ENCODE results near the gene PDE4C.

PDE4C gene

GRCh38 chr19:18253716-18254115 is 27.5 kb upstream of the PDE4C start:
- no peak for FAIRE-seq

- FAIRE-seq: no peak
Measured at GRCh38 chr19:18253130-18253529, 26.9 kb upstream of the PDE4C start.

DNA sequence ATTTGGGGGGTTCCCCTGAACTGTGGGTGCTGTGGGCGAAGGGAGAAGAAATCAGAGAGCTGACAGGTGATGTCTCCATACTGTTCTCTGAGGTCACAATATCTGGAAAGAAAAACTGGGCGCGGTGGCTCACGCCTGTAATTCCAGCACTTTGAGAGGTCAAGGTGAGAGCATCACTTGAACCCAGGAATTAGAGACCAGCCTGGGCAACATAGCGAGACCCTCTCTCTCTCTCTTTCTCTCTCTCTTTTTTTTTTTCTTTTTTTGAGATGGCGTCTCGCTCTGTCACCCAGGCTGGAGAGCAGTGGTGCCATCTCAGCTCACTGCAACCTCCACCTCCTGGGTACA is 26.1 kb upstream of the PDE4C start:
- no peak for FAIRE-seq

DNA sequence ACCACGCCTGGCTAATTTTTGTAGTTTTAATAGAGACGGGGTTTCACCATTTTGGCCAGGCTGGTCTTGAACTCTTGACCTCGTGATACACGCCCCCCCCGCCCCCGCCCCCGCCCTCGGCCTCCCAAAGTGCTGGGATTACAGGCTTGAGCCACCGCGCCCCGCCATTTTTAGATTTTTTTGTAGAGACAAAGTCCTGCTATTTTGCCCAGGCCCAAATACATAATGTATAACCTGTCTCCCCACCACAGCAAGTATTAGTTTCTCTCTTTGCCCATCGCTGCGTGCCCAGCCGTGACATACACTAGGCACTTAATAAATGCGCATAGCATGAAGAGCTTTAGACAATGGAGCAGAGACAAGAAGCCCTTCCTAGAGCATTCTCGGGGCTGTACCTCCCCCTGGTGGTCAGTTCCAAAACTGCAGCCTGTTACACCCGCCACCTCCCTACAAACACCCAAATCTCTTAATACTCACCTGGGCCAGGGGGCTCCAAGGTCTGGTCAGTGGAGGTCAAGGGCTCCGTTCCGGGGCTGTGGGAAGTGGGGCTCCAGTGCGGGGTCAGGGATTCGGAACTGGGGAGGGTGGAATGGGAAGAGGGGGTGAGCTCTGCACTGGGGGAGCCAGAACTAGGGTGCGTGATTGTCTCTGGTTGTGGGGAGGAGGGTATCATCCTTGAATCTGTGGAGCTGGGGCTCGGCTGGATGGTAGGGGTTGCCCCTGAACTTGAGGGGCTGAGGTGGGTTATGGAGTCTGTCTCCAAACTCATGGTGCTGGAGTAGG is 25.5 kb upstream of the PDE4C start:
- no peak for FAIRE-seq

DNA sequence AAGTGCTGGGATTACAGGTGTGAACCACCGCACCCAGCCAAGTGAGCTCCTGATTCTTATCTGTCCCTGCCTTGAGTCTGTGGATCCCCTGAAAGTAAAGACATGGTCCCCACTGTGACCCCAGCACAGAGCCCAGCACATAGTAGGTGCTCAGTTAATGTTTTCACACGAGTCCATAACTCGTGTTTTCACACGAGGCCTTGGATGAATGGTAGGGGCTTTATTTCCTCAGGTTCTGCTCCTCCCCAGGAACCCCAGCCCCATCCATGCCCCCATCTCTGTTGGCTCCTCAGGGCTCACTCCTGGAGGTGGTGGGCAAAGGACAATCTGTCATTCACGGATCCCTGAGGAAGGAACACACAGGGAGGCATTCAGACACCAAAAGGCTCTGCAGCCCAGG is 23.6 kb upstream of the PDE4C start:
- FAIRE-seq: no peak

- FAIRE-seq: no peak
Measured at GRCh38 chr19:18245297-18245696, 19.1 kb upstream of the PDE4C start.

- FAIRE-seq: no peak
Measured at GRCh38 chr19:18239303-18239702, 13.1 kb upstream of the PDE4C start.

GRCh38 chr19:18234194-18234593 is 8.0 kb upstream of the PDE4C start:
- FAIRE-seq: no peak

DNA sequence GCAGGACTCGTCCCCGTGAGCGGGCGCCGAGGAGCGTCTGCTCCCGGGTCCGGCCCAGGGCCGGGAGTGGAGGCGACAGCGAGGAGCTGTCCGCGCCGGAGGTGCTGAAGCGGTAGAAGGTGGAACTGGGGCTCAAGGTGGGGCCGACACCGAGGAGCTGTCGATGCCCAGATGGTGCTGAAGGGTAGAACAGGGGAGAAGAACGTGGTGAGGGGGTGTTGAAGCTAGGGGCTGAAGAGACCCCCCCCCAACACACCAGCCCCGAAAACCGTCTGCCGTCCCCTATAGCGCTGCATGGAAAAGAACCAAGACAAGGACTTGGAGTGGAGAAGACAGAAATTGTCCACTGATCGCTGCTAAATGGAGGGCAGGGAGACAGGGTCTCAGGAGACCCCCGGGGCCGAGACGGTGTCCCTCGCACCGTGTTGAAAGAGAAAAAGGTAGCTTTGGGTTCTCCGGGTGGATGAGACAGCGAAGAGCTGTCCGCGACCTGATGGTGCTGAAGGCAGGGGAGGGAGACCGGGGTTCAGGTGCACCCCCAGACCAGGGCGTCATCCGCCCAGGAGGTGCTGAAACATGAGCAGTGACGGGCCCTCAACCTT is 7.1 kb upstream of the PDE4C start:
- no peak for FAIRE-seq

DNA sequence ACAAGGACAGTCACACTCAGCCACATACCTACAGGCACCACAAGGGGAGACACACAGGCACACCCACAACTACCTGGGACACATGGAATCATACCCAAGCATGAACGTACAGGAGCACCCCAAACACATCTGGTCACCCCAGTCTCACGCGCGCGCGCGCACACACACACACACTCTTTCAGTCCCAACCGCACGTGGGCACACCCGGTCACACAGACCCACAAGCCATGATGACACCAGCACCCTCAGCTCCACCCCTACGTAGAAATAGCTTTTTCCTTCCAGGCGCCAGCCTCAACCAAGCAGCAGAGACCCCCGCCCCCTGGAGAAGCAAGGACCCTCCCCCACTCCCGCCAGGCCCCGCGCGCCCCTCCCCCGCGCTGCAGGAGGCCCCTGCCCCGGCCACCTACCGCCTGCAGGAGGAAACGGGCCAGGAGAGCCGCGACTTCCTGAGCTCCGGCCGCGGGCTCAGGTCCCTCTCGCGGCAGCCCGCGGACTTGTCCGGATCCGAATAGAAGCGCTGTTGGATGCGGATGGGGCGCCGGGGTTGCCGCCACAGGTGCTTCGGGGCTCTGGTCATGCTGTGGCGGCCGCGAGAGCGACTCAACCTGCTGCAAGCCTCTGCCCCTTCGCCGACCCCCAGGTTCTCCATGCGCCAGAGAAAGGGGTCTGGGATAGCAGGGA is 6.4 kb upstream of the PDE4C start:
- FAIRE-seq: no peak

GRCh38 chr19:18231775-18232174 is 5.5 kb upstream of the PDE4C start:
- no peak for FAIRE-seq

DNA sequence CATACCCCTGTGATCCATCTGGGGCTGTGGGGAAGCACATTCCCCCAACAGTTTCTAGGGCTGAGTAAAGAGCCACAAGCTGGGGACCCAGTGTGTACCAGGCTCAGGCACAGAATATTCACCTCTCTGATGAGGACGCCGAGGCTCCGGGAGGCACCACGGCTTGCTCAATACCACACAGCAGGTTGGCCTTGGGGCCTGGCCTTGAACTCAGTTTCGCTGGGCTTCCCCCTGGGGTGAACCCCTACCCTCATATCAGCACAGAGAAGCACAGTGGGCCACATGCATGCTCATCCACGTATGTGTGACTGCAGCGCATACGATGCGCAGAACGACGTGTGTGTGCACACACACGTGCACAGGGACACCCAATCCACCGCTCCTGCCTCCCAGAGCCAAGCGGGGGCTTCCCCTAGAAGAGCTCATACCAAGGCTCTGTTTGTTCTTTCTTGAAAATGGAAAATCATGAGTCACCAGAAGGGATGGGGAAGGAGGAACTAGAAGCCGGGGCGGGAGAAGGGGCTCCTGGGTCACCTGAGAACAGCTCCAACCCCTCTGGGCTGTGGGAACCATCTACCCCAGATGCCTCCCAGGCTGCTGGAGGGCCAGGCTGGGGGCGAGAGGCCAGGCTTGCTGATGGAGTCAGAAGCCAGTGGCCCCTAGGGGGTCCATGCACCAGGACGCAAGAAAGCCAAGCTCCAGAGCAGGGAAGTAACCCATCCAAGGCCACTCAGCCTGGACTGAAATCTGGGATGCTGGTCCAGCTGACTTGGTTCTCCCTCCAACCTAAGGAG is 4.9 kb upstream of the PDE4C start:
- no peak for FAIRE-seq

DNA sequence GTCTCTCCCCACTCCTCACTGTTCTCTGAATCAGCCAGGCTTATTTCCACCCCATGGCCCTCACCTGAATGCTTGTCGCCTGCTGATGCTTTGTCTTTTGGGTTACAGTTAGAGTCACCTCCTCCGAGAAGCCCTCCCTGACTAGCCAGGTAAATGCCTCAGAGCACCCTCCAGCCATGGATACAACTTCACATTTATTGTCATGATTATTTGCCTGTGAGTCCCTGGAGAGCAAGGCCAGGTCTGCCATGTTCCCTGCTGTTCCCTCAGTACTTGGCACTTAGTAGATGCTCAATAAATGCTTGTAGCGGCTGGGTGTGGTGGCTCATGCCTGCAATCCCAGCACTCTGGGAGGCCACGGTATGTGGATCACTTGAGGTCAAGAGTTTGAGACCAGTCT is 3.7 kb upstream of the PDE4C start:
- no peak for FAIRE-seq

DNA sequence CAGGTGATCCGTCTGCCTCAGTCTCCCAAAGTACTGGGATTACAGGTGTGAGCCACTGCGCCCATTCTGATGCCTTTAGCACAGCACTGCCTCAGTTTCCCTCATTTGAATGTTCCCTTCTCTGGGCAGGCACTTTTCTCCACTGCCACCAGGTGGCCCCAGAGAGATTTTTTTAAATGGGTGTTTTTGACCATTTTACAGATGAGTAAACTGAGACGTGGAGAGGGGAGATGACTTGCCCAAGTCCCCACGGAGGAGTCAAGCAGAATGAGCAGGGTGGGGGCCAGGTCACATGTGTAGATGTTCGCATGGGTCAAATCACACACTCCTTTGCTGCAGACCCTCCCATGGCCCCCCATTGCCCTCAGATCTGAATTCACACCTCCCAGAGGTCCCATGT is 3.2 kb upstream of the PDE4C start:
- FAIRE-seq: no peak

DNA sequence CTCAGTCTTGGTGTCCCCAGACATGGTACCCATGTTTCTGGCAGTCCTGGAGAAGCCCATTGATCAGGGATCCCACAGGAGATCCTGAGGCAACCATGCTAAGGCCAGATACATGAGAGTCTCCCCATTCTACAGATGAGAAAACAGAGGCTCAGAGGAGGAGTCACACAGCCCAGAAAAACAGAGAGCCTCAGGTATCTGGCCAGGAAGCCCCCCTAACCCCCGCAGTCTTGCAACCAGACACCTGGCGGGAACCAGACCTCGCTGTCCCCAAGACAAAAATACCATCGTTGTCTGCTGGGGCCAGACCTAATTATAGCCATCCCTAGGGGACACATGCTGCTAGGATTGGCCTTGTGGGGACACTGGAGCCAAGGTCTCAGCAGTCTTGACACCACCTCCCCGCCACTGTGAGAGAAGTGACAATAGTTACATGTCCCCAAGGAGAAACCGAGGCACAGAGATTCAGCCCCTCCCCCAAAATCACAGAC is 1.6 kb upstream of the PDE4C start:
- no peak for FAIRE-seq

DNA sequence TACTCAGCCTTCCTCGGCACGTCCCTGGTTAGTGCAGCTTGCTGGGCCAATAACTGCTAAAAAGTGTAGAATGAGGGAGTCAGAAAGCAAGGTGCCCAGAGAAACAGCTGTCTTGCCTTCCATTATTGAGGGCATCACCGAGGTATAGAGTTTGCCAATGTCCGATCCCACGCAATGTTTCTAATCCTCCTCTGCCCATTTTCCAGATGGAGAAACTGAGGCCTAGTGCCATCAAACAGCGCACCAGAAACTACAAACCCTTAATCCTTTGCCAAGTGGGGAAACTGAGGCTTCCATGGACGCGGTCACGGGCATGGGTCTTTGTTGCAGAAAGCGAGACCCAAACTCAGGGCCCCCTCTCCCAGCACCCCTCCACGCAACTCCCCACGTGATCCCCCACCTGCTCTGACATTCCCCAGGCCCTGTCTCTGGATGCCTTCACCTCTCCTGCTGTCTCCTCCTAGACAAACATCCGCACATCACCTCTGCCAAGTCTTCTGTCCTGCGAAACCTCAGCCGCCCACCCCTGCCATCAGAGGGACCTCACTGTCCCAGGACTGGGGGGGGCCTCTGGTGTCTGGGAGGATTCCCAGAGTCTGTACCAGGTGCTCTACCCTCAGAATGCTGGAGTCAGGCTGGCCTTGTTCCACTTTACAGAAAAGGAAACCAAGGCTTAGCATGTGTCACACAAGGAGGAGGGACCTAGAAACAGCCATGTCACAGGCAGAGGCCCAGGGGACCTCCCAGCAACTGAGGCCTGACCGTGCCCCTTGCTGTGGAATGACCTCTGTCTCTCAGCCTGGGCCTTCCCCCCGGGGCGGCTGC is 930 bp upstream of the PDE4C start:
- FAIRE-seq: no peak

- FAIRE-seq: no peak
Measured at GRCh38 chr19:18225355-18225701, 910 bp downstream of the PDE4C start.

DNA sequence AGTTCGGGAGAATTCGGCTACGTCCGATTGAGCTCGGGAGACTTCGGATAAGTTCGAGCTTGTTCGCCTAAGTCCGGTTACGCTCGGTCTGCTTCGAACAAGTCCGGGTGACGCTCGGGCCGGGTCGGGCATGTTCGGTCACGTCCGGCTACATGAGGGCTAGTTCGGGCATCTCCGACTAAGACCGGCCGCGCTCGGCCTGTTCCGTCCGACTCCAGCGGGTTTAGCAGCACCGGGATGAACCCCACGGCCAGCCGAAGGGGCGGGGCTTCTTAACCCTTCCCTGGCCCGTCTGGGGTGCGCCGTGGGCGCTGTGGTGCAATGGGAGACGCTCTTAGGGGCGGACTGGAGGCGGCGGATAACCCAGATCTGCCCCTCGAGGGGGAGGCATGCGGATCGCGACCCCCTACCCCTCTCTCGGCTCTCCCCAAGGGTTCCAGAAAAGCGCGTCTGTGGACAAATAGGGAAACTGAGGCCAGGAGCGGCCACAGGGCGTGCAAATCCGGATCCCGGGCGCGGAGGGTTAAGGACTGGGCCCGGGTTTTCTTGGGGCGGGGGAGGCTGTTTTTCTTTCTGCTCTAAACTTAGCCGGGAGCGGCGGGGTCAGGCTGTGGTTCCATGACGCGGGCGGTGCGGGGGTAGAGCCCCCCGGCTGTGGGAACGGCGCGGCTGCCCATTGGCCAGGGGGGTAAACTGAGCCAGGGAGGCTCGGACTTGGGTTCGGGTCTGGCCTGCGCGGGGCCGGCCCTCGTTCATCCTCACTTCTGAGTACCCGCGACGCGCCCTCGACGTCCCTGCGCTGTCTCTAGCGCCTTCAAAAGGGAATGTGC is 1.5 kb downstream of the PDE4C start:
- FAIRE-seq: peak; percentile 98

DNA sequence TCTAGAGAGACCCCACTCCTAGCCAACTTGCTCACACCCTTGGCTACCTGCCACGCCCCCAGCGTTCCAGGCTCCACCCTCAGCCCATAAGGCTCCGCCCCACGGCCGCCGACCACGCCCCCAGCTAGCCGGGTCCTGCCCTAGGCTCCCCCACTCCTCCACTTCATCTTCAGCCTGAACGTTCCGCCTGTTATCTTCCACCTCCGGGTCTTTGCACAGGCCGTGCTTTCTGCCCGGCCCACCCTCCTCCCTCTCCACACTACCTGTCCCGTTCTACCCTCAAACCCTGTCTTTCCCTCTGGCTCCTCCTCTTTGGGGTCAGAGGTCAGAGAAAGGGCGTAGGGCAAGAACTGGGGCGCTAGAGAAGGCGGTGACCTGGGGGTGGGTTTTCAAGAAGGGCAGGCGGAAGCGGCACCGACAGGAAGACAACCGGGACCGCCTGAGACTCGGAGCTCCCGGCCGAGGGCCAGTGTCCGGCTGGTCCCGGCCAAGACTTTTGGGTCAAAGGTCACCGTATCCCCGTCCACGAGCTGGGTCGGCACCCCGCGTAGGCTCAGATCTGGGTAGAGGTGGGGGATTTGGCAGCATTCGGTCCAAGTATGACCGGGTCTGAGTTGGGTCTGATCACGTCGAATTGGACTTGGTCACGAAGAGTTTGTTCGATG is 2.2 kb downstream of the PDE4C start:
- FAIRE-seq: no peak

- no peak for FAIRE-seq
Measured at GRCh38 chr19:18221815-18222725, 4.2 kb downstream of the PDE4C start.

All from TTC549 (cell line).